Liver (tissue), 9 donors: ENCODE measurements around the gene ZYX. TPM values are rescaled to one million over a fixed set of nuclear protein-coding genes. Genes with fewer than 3 reads are reported as not detected.
A peak's percentile ranks its signal among the peaks of the same experiment; 100 is the strongest.

Experiments used
- DNase-seq: peaks from one replicate; pipeline ENCODE4 v3.0.0-alpha.2; 2017; ENCODE audit warnings: low spot score
- H3K27ac ChIP-seq, 2 donors: one replicate each; pipeline ENCODE4 v1.7.0; 2013; ENCODE audit warnings: inconsistent platforms in 2 of 2, low read length in 2 of 2, control low read depth in 1 of 2, low read depth in 1 of 2, mild to moderate bottlenecking in 1 of 2
- H3K27me3 ChIP-seq, 4 donors: one replicate each; pipeline versions ENCODE4 v1.6.1 to v1.7.0; 2013; ENCODE audit warnings: low read length in 3 of 4, inconsistent platforms in 1 of 4, mild to moderate bottlenecking in 1 of 4, moderate library complexity in 1 of 4; ENCODE audit not compliant: control insufficient read depth in 4 of 4, insufficient read depth in 4 of 4
- H3K36me3 ChIP-seq, 4 donors: one replicate each; pipeline versions ENCODE4 v1.6.1 to v1.7.0; 2013; ENCODE audit warnings: low read length in 3 of 4, mild to moderate bottlenecking in 3 of 4, low read depth in 1 of 4, moderate library complexity in 1 of 4; ENCODE audit not compliant: control insufficient read depth in 4 of 4, insufficient read depth in 3 of 4
- H3K4me1 ChIP-seq, 4 donors: one replicate each; pipeline versions ENCODE4 v1.6.1 to v1.7.0; 2013; ENCODE audit warnings: low read length in 3 of 4, mild to moderate bottlenecking in 3 of 4, moderate library complexity in 1 of 4; ENCODE audit not compliant: control insufficient read depth in 4 of 4, insufficient read depth in 4 of 4
- H3K4me3 ChIP-seq, 3 donors: one replicate each; pipeline versions ENCODE4 v1.6.1 to v1.7.0; 2013; ENCODE audit warnings: low read length in 3 of 3, control low read depth in 1 of 3, low read depth in 1 of 3, mild to moderate bottlenecking in 1 of 3
- H3K9ac ChIP-seq, 2 donors: one replicate each; pipeline ENCODE4 v1.7.0; 2013; ENCODE audit warnings: low read length in 2 of 2, mild to moderate bottlenecking in 2 of 2, moderate library complexity in 2 of 2, control low read depth in 1 of 2, low read depth in 1 of 2
- H3K9me3 ChIP-seq, 4 donors: one replicate each; pipeline versions ENCODE4 v1.6.1 to v1.7.0; 2013; ENCODE audit warnings: low read length in 3 of 4; ENCODE audit not compliant: control insufficient read depth in 4 of 4
- CTCF ChIP-seq: fragments of 150-350 bp; IDR thresholded peaks from 2 replicates; pipeline ENCODE4 v1.5.1; 2017; ENCODE audit warnings: improper control_type of control experiment, low read depth, low read length; ENCODE audit not compliant: missing input control
- EGR1 ChIP-seq, 2 donors: IDR thresholded peaks; 2 replicates each; pipeline ENCODE4 v1.6.1; 2016 to 2018; ENCODE audit warnings: antibody characterized with exemption in 2 of 2, low read depth in 2 of 2
- FOXA1 ChIP-seq: IDR thresholded peaks from 2 replicates; pipeline ENCODE4 v1.6.1; 2016; ENCODE audit warnings: antibody characterized with exemption
- FOXA2 ChIP-seq: IDR thresholded peaks from 2 replicates; pipeline ENCODE4 v1.6.1; 2016; ENCODE audit warnings: antibody characterized with exemption
- GABPA ChIP-seq, 2 donors: IDR thresholded peaks in 1 of 2; conservative IDR thresholded peaks in 1 of 2; 2 replicates each; pipeline ENCODE4 v1.6.1; 2016; ENCODE audit warnings: antibody characterized with exemption in 2 of 2, mild to moderate bottlenecking in 1 of 2, moderate library complexity in 1 of 2
- HNF4A ChIP-seq, 2 donors: conservative IDR thresholded peaks; 2 replicates each; pipeline ENCODE4 v1.6.1; 2016; ENCODE audit warnings: antibody characterized with exemption in 2 of 2, mild to moderate bottlenecking in 2 of 2
- HNF4G ChIP-seq: IDR thresholded peaks from 2 replicates; pipeline ENCODE4 v1.6.1; 2016; ENCODE audit warnings: antibody characterized with exemption
- JUND ChIP-seq, 2 donors: IDR thresholded peaks; 2 replicates each; pipeline ENCODE4 v1.6.1; 2016; ENCODE audit warnings: antibody characterized with exemption in 2 of 2
- MAX ChIP-seq: IDR thresholded peaks from 2 replicates; pipeline ENCODE4 v1.6.1; 2016; ENCODE audit warnings: antibody characterized with exemption
- NR2F2 ChIP-seq: IDR thresholded peaks from 2 replicates; pipeline ENCODE4 v1.6.1; 2016; ENCODE audit warnings: antibody characterized with exemption
- RAD21 ChIP-seq, 2 donors: IDR thresholded peaks; 2 replicates each; pipeline ENCODE4 v1.6.1; 2016; ENCODE audit warnings: antibody characterized with exemption in 2 of 2, mild to moderate bottlenecking in 2 of 2
- RXRA ChIP-seq, 2 donors: IDR thresholded peaks; 2 replicates each; pipeline ENCODE4 v1.6.1; 2017 to 2018; ENCODE audit warnings: antibody characterized with exemption in 2 of 2, mild to moderate bottlenecking in 1 of 2
- SP1 ChIP-seq: IDR thresholded peaks from 2 replicates; pipeline ENCODE4 v1.6.1; 2018; ENCODE audit warnings: antibody characterized with exemption, mild to moderate bottlenecking
- TAF1 ChIP-seq: conservative IDR thresholded peaks from 2 replicates; pipeline ENCODE4 v1.6.1; 2016; ENCODE audit warnings: antibody characterized with exemption, mild to moderate bottlenecking
- YY1 ChIP-seq: IDR thresholded peaks from 2 replicates; pipeline ENCODE4 v1.6.1; 2016; ENCODE audit warnings: antibody characterized with exemption, mild to moderate bottlenecking
- ZBTB33 ChIP-seq: IDR thresholded peaks from 2 replicates; pipeline ENCODE4 v1.6.1; 2016; ENCODE audit warnings: antibody characterized with exemption
- WGBS: extraction: QIAGEN DNeasy Blood & Tissue Kit; methylation state at CpG from one replicate; pipeline ENCODE4 v1.1.7; 2013; 5-methylcytosine and 5-hydroxymethylcytosine counted together
- polyA plus RNA-seq, 2 donors: library from polyadenylated mRNA; stranded (reverse) in 1 of 2; unstranded in 1 of 2; fragments of 200-250 nt in 1 of 2; fragments of >200 nt in 1 of 2; fragmentation: Nextera tagmentation in 1 of 2; extraction: Ambion mirVana in 1 of 2; gene quantifications; one replicate each; pipeline versions ENCODE4 v1.2.1 to v1.2.3, GENCODE V29; 2013 to 2015
- total RNA-seq, 2 donors: library from RNA; depleted of rRNA; stranded (reverse); fragments of >200 nt; gene quantifications; one replicate each; pipeline ENCODE4 v1.2.3, GENCODE V29; 2014
- TF ChIP-seq, protein P1 (sequence below): IDR thresholded peaks from 2 replicates; pipeline ENCODE4 v1.6.1; 2016; ENCODE audit warnings: antibody characterized with exemption
- TF ChIP-seq, protein P2 (sequence below): IDR thresholded peaks from 2 replicates; pipeline ENCODE4 v1.6.1; 2016; ENCODE audit warnings: antibody characterized with exemption, mild to moderate bottlenecking
- donor health status: healthy.
- donor health status: healthy.
- donor health status: healthy.
- donor health status: healthy.
- donor health status: healthy.

Gene ZYX
- total and polyA plus RNA-seq, 4 donors, result 15.4 to 49.7 (median 16.5) TPM

- peak overlapping the region; percentile 76 to 92 for H3K9ac ChIP-seq
- peaks cover 18 to 60% (median 47%) of the 10 kb centered on the region in 4 donors for H3K4me1 ChIP-seq
- TF ChIP-seq MAX, result no peak
- no peak for TF ChIP-seq YY1
- TF ChIP-seq, protein P1, sequence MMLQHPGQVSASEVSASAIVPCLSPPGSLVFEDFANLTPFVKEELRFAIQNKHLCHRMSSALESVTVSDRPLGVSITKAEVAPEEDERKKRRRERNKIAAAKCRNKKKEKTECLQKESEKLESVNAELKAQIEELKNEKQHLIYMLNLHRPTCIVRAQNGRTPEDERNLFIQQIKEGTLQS, result no peak
- TF ChIP-seq ZBTB33, result no peak
- TF ChIP-seq TAF1, result no peak
- no peak for TF ChIP-seq HNF4G
- no peak for TF ChIP-seq FOXA1
- no peak for TF ChIP-seq GABPA (IDR thresholded peaks at IDR 0.05 in 1 of 2, conservative IDR thresholded peaks at IDR 0.05 in 1 of 2)
- TF ChIP-seq CTCF, result no peak
- TF ChIP-seq, protein P2, sequence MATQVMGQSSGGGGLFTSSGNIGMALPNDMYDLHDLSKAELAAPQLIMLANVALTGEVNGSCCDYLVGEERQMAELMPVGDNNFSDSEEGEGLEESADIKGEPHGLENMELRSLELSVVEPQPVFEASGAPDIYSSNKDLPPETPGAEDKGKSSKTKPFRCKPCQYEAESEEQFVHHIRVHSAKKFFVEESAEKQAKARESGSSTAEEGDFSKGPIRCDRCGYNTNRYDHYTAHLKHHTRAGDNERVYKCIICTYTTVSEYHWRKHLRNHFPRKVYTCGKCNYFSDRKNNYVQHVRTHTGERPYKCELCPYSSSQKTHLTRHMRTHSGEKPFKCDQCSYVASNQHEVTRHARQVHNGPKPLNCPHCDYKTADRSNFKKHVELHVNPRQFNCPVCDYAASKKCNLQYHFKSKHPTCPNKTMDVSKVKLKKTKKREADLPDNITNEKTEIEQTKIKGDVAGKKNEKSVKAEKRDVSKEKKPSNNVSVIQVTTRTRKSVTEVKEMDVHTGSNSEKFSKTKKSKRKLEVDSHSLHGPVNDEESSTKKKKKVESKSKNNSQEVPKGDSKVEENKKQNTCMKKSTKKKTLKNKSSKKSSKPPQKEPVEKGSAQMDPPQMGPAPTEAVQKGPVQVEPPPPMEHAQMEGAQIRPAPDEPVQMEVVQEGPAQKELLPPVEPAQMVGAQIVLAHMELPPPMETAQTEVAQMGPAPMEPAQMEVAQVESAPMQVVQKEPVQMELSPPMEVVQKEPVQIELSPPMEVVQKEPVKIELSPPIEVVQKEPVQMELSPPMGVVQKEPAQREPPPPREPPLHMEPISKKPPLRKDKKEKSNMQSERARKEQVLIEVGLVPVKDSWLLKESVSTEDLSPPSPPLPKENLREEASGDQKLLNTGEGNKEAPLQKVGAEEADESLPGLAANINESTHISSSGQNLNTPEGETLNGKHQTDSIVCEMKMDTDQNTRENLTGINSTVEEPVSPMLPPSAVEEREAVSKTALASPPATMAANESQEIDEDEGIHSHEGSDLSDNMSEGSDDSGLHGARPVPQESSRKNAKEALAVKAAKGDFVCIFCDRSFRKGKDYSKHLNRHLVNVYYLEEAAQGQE, result no peak
- no peak for TF ChIP-seq SP1
- TF ChIP-seq RAD21 (IDR thresholded peaks at IDR 0.05), result no peak
- TF ChIP-seq HNF4A (conservative IDR thresholded peaks at IDR 0.05), result no peak
- TF ChIP-seq RXRA (IDR thresholded peaks at IDR 0.05), result no peak
- TF ChIP-seq NR2F2, result no peak
- TF ChIP-seq JUND (IDR thresholded peaks at IDR 0.05), result no peak
- no peak for TF ChIP-seq EGR1 (IDR thresholded peaks at IDR 0.05; ENCODE audit: low read depth in 2 of 2)
- no peak for TF ChIP-seq FOXA2
- DNase-seq, result peak; percentile 71
- H3K4me3 ChIP-seq, result peak overlapping the region; percentile 84 to 92 (median 87)
- WGBS, result under 1% methylated on average over 64 of the region's 64 CpGs
- no peaks in the 10 kb centered on the region for H3K36me3 ChIP-seq
- no peaks in the 10 kb centered on the region for H3K27me3 ChIP-seq
- peak overlapping the region; percentile 96 to 98 for H3K27ac ChIP-seq
- no peaks in the 10 kb centered on the region for H3K9me3 ChIP-seq
These were observed 431 bp downstream of the ZYX start for GRCh38 chr7:143381427-143382125.
